COLO829 (cell line): ENCODE data around the gene PHOX2B.

ENCODE experiments used
- DNase-seq: peaks from one replicate; pipeline ENCODE4 v3.0.0; 2012; ENCODE audit warnings: low spot score

PHOX2B gene

GRCh38 chr4:41748571-41749475 is at the start of gene PHOX2B:
Gene PHOX2B, minus strand, starts transcription at chr4:41748725. Its CDS starts 115 bp downstream, at chr4:41748610.
- no peak for DNase-seq

GRCh38 chr4:41797260-41797659 is 48.7 kb upstream of the PHOX2B start:
- DNase-seq: peak; percentile 13

GRCh38 chr4:41796545-41797210 is 48.2 kb upstream of the PHOX2B start:
- DNase-seq: peak; percentile 54

GRCh38 chr4:41795796-41796385 is 47.4 kb upstream of the PHOX2B start:
- DNase-seq: no peak

- no peak for DNase-seq
Measured at GRCh38 chr4:41792166-41792565, 43.6 kb upstream of the PHOX2B start.

- no peak for DNase-seq
Measured at GRCh38 chr4:41791557-41791956, 43.0 kb upstream of the PHOX2B start.

GRCh38 chr4:41787931-41788330 is 39.4 kb upstream of the PHOX2B start:
- DNase-seq: no peak

- DNase-seq: no peak
Measured at GRCh38 chr4:41785665-41786064, 37.1 kb upstream of the PHOX2B start.

GRCh38 chr4:41784191-41784979 is 35.9 kb upstream of the PHOX2B start:
- peak; percentile 0 for DNase-seq

GRCh38 chr4:41776466-41776865 is 27.9 kb upstream of the PHOX2B start:
- no peak for DNase-seq

GRCh38 chr4:41763729-41764128 is 15.2 kb upstream of the PHOX2B start:
- no peak for DNase-seq

GRCh38 chr4:41758884-41759283 is 10.4 kb upstream of the PHOX2B start:
- DNase-seq: no peak

- DNase-seq: no peak
Measured at GRCh38 chr4:41757521-41758156, 9.1 kb upstream of the PHOX2B start.

GRCh38 chr4:41753942-41754341 is 5.4 kb upstream of the PHOX2B start:
- DNase-seq: no peak

GRCh38 chr4:41752081-41752836 is 3.7 kb upstream of the PHOX2B start:
- DNase-seq: no peak

GRCh38 chr4:41751449-41752061 is 3.0 kb upstream of the PHOX2B start:
- DNase-seq: no peak

- DNase-seq: no peak
Measured at GRCh38 chr4:41750626-41751448, 2.3 kb upstream of the PHOX2B start.

GRCh38 chr4:41750121-41750625 is 1.6 kb upstream of the PHOX2B start:
- DNase-seq: no peak

GRCh38 chr4:41749631-41750039 is 1.1 kb upstream of the PHOX2B start:
- no peak for DNase-seq
